MM.1S (cell line): Measurements from ENCODE around the gene GFOD1.

ENCODE experiments used
- EZH2 ChIP-seq: fragments of 300-600 bp; sonication (generic); optimal IDR thresholded peaks from 2 replicates; pipeline ENCODE3; 2017; ENCODE audit warnings: low read depth, mild to moderate bottlenecking, antibody characterized with exemption, low read length, mixed read lengths
- EZH2phosphoT487 ChIP-seq: fragments of 300-600 bp; sonication (generic); IDR thresholded peaks from 2 replicates; pipeline ENCODE4 v1.6.1; 2018; ENCODE audit warnings: antibody characterized with exemption, low read length
- TF ChIP-seq, protein P1 (sequence below): fragments of 300-600 bp; sonication (generic); IDR thresholded peaks from 2 replicates; pipeline ENCODE4 v1.5.1; 2016; ENCODE audit warnings: antibody characterized with exemption, low read length, mixed read lengths

GRCh38 chr6:13327691-13328075 is 159.7 kb downstream of the GFOD1 start:
- no peak for TF ChIP-seq EZH2
- TF ChIP-seq, protein P1, sequence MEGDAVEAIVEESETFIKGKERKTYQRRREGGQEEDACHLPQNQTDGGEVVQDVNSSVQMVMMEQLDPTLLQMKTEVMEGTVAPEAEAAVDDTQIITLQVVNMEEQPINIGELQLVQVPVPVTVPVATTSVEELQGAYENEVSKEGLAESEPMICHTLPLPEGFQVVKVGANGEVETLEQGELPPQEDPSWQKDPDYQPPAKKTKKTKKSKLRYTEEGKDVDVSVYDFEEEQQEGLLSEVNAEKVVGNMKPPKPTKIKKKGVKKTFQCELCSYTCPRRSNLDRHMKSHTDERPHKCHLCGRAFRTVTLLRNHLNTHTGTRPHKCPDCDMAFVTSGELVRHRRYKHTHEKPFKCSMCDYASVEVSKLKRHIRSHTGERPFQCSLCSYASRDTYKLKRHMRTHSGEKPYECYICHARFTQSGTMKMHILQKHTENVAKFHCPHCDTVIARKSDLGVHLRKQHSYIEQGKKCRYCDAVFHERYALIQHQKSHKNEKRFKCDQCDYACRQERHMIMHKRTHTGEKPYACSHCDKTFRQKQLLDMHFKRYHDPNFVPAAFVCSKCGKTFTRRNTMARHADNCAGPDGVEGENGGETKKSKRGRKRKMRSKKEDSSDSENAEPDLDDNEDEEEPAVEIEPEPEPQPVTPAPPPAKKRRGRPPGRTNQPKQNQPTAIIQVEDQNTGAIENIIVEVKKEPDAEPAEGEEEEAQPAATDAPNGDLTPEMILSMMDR, result no peak
- TF ChIP-seq EZH2phosphoT487, result no peak
